Measurements from ENCODE around the gene AGAP1. TPM values are rescaled to one million over a fixed set of nuclear protein-coding genes. Genes with fewer than 3 reads are reported as not detected.

AGAP1 gene
- total RNA-seq, 1 donor from 2014 or later: 47.2 TPM

- H3K4me3 Mint-ChIP-seq (ENCODE audit: low read depth): no peak overlapping the region
- no peak overlapping the region for H3K27ac Mint-ChIP-seq
- TF ChIP-seq CTCF (IDR thresholded peaks at IDR 0.05; ENCODE audit: unreplicated experiment): no peak
- peaks cover 9% of the 10 kb centered on the region for H3K4me1 Mint-ChIP-seq (ENCODE audit: low read depth)
- no peaks in the 10 kb centered on the region for H3K9me3 Mint-ChIP-seq (ENCODE audit: low read depth)
- DNase-seq (ENCODE audit: low spot score, unreplicated experiment): no peak
- no peaks in the 10 kb centered on the region for H3K27me3 Mint-ChIP-seq
- H3K36me3 Mint-ChIP-seq (ENCODE audit: insufficient read depth): peaks cover 1% of the 10 kb centered on the region
Observed at GRCh38 chr2:235860871-235861270, 367.0 kb downstream of the AGAP1 start.

GRCh38 chr2:235861383-235861782, 367.5 kb downstream of the AGAP1 start:
- Mint-ChIP-seq H3K27me3 (no peaks in the 10 kb centered on the region), H3K4me1 (ENCODE audit: low read depth) (peaks cover 9% of the 10 kb centered on the region), H3K4me3 (ENCODE audit: low read depth) (no peak overlapping the region), H3K9me3 (ENCODE audit: low read depth) (no peaks in the 10 kb centered on the region), H3K27ac (no peak overlapping the region), H3K36me3 (ENCODE audit: insufficient read depth) (peaks cover 3% of the 10 kb centered on the region)
- no peak for TF ChIP-seq CTCF (IDR thresholded peaks at IDR 0.05; ENCODE audit: unreplicated experiment)
- no peak for DNase-seq (ENCODE audit: low spot score, unreplicated experiment)

- Mint-ChIP-seq H3K4me3 (ENCODE audit: low read depth) (no peak overlapping the region), H3K36me3 (ENCODE audit: insufficient read depth) (peaks cover 6% of the 10 kb centered on the region), H3K27ac (no peak overlapping the region), H3K4me1 (ENCODE audit: low read depth) (peaks cover 9% of the 10 kb centered on the region), H3K9me3 (ENCODE audit: low read depth) (no peaks in the 10 kb centered on the region), H3K27me3 (no peaks in the 10 kb centered on the region)
- DNase-seq (ENCODE audit: low spot score, unreplicated experiment): no peak
- TF ChIP-seq CTCF (IDR thresholded peaks at IDR 0.05; ENCODE audit: unreplicated experiment): no peak
Observed at GRCh38 chr2:235863414-235863813, 369.6 kb downstream of the AGAP1 start.

GRCh38 chr2:235864302-235864701, 370.5 kb downstream of the AGAP1 start:
- no peaks in the 10 kb centered on the region for H3K27me3 Mint-ChIP-seq
- H3K4me1 Mint-ChIP-seq (ENCODE audit: low read depth): peaks cover 7% of the 10 kb centered on the region
- no peak for DNase-seq (ENCODE audit: low spot score, unreplicated experiment)
- no peak overlapping the region for H3K27ac Mint-ChIP-seq
- H3K36me3 Mint-ChIP-seq (ENCODE audit: insufficient read depth): peaks cover 11% of the 10 kb centered on the region
- peaks cover 3% of the 10 kb centered on the region for H3K9me3 Mint-ChIP-seq (ENCODE audit: low read depth)
- no peak for TF ChIP-seq CTCF (IDR thresholded peaks at IDR 0.05; ENCODE audit: unreplicated experiment)
- no peak overlapping the region for H3K4me3 Mint-ChIP-seq (ENCODE audit: low read depth)

- Mint-ChIP-seq H3K4me3 (ENCODE audit: low read depth) (no peak overlapping the region), H3K27ac (no peak overlapping the region), H3K9me3 (ENCODE audit: low read depth) (peaks cover 3% of the 10 kb centered on the region), H3K4me1 (ENCODE audit: low read depth) (peaks cover under 1% of the 10 kb centered on the region), H3K36me3 (ENCODE audit: insufficient read depth) (peaks cover 11% of the 10 kb centered on the region), H3K27me3 (no peaks in the 10 kb centered on the region)
- no peak for DNase-seq (ENCODE audit: low spot score, unreplicated experiment)
- TF ChIP-seq CTCF (IDR thresholded peaks at IDR 0.05; ENCODE audit: unreplicated experiment): no peak
Observed at GRCh38 chr2:235864733-235865515, 371.1 kb downstream of the AGAP1 start.

Measured in progenitor cell of endocrine pancreas (in vitro differentiated cells).